OCI-LY3 (cell line): ENCODE results near the gene DSCAM.

Experiments used
- EZH2phosphoT487 ChIP-seq: fragments of 200-600 bp; shearing (Covaris generic); IDR thresholded peaks from 2 replicates; pipeline ENCODE4 v1.6.1; 2018; ENCODE audit warnings: antibody characterized with exemption, mixed run types, low read depth
- TF ChIP-seq, protein P1 (sequence below): fragments of 200-600, 300-600 bp; sonication (generic); IDR thresholded peaks from 2 replicates; pipeline ENCODE4 v1.5.1; 2014; ENCODE audit warnings: antibody characterized with exemption, low read length, low read depth

DNA sequence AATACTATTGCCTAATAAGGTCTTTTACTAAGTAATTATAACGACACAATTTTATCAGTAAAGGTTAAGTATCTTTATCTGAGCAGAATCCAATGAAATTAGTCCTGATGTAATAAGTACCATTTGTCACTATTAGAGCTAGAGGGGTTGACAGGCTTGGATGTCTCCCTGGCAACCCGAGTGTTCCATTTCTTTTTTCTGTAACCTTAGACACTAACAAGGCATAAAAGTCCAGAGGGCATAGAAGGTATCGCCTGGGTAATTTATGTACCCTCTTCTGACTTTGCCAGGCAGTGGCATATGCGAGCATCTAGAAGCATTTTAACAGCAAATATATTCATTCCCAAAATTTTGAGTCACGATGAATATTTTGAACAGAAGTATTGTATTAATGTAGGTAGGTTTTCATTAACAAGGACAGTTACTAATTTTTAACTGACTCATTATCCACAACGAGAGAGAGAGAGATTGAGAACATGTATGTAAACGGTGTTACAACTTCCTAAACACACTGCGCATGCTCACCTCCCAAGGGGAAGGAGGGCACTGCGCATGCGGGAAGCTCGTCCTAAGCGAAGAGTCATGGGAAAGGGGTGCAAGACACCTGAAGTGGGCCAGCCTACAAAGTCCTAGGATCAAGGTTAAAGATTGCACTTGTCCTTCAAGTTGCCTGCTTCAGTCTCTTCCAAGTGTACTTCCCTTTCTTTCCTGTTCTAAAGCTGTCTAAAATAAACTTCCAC, 423.9 kb downstream of the DSCAM start:
- TF ChIP-seq, protein P1, sequence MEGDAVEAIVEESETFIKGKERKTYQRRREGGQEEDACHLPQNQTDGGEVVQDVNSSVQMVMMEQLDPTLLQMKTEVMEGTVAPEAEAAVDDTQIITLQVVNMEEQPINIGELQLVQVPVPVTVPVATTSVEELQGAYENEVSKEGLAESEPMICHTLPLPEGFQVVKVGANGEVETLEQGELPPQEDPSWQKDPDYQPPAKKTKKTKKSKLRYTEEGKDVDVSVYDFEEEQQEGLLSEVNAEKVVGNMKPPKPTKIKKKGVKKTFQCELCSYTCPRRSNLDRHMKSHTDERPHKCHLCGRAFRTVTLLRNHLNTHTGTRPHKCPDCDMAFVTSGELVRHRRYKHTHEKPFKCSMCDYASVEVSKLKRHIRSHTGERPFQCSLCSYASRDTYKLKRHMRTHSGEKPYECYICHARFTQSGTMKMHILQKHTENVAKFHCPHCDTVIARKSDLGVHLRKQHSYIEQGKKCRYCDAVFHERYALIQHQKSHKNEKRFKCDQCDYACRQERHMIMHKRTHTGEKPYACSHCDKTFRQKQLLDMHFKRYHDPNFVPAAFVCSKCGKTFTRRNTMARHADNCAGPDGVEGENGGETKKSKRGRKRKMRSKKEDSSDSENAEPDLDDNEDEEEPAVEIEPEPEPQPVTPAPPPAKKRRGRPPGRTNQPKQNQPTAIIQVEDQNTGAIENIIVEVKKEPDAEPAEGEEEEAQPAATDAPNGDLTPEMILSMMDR, result no peak
- TF ChIP-seq EZH2phosphoT487, result no peak
